GM19238 (cell line): ENCODE measurements around the gene MYOF.
"Not testable (repeated sequence)": the region's sequence is repeated elsewhere in the genome, so short reads cannot be mapped to it uniquely, and the experiment has no call there.

ENCODE experiments used
- DNase-seq: peaks from one replicate; pipeline ENCODE4 v3.0.0; 2011; ENCODE audit warnings: low spot score; ENCODE audit not compliant: insufficient read length

Gene MYOF

GRCh38 chr10:93458821-93459257, 23.3 kb downstream of the MYOF start:
- DNase-seq = no peak

DNA sequence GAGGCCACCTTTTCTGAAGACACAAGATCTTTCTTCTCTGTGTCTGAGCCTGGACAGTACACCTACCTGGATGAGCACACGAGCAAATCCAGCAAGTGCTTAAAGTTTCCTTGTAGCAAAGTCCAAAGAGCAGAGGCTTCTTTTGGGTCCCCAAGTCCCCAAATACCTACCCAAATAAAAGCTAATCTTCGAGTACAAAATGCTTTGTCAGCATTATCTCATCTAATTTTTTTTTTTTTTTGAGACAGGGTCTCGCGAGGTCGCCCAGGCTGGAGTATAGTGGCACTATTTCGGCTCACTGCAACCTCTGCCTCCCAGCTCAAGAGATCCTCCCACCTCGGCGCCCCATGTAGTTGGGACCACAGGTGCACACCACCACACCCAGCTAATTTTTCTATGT, 24.6 kb downstream of the MYOF start:
- DNase-seq = no peak

DNA sequence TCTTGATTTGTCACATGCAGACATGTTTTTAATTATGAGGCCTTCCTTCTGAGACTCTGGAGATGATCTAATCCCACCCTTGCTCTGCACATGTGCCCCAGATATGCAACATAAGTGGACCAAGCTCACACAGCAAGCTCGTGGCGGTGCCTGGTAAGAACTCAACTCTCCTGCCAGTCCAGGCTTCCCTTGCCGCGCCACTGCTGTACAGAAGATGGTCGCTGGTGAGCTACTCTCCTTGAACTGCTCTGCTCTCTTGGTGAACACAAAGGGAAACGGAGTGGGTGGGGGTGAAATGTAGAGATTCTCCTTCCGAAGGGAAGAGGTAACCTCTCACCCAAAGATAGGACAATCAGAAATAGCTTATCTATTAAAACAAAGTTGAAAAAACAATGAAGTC, 25.7 kb downstream of the MYOF start:
- no peak for DNase-seq

GRCh38 chr10:93454736-93455135, 27.4 kb downstream of the MYOF start:
- no peak for DNase-seq

- no peak for DNase-seq
Observed at GRCh38 chr10:93454146-93454545, 28.0 kb downstream of the MYOF start.

- no peak for DNase-seq
Observed at GRCh38 chr10:93452143-93452542, 30.0 kb downstream of the MYOF start.

- DNase-seq = no peak
Observed at GRCh38 chr10:93451244-93451947, 30.7 kb downstream of the MYOF start.

DNA sequence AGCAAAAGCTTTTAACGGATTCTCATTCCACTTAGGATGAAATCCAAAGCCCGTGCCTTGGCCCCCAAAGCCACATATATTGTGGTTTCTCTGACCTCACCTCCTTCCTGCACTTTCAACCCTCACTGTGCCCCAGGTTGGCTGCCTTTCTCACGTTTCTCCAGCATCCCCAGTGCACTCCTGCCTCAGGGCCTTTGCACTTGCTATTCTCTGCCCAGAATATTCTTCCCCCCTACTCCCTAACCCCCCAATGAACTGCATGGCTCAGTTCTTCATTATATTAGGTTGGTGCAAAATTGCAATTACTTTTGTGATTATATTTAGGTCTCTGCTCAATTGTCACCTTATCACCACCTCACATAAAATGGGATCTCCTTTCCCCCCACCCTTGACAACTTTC, 34.2 kb downstream of the MYOF start:
- no peak for DNase-seq

DNA sequence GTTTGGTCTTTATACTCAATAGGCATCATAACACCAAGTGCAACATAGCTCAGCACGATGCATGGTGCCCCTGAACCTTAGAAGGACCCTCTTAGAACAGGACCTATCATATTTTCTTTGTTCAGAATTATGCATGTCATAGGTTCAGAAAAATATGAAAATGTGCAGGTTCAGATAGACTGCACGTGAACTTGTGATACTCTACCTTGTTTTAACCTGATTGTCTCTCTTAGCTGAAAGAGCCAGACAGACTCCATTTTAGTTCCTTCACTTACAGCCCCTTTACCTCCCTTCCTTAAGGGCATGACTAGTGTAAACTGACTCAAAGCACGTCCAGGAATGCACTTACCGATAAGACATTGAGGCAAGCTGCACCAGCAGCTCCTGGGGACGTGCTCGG, 35.1 kb downstream of the MYOF start:
- DNase-seq = no peak

DNA sequence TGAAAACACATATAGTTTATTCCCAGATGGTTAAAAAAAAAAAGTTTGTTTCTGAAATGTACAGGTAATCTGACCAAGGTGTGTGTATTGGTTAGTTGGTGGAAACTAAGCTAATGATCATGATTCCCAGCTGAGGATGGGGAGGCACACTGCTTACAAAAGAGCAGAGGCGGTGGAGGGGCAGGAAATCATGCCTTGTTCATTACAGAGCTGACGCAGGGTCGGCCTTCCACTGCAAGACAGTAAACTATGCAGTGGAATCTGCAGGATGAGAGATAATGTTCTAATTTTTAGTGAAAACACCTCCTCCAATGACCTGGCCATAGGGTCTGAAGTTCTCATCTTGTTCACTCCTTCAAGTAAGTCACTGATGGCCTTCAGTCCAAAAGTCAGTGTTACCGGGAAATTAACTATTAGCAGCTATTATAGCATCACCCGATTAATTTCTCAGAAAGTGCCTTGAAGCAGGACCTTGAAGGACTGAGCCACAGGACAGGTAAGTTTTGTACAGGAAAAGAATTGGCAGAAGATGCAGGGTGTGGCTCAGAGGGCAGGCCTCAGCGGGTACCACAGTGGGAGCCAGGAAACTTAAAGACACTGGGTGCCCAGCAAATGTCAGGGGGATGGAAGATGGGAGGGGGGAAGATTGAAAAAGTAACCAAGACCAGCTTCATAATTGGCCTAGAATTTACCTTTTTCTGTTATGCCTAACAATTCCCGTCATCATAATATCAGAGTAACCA, 36.0 kb downstream of the MYOF start:
- no peak for DNase-seq

- DNase-seq = no peak
Observed at GRCh38 chr10:93445097-93445960, 36.8 kb downstream of the MYOF start.

- DNase-seq = no peak
Observed at GRCh38 chr10:93443481-93443880, 38.7 kb downstream of the MYOF start.

DNA sequence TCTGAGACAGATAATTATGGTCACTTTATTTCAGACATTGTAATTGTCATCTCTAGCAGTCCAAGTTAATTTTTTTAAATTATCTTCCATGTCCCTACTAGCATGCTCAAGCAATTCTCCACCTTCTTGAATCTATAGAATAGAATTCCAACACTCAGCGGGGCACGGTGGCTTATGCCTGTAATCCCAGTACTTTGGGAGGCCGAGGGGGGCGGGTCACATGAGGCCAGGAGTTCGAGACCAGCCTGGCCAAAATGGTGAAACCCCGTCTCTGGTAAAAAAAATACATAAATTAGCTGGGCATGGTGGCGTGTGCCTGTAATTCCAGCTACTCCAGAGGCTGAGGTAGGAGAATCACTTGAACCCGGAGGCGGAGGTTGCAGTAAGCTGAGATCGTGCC, 39.4 kb downstream of the MYOF start:
- DNase-seq = not testable (repeated sequence)

DNA sequence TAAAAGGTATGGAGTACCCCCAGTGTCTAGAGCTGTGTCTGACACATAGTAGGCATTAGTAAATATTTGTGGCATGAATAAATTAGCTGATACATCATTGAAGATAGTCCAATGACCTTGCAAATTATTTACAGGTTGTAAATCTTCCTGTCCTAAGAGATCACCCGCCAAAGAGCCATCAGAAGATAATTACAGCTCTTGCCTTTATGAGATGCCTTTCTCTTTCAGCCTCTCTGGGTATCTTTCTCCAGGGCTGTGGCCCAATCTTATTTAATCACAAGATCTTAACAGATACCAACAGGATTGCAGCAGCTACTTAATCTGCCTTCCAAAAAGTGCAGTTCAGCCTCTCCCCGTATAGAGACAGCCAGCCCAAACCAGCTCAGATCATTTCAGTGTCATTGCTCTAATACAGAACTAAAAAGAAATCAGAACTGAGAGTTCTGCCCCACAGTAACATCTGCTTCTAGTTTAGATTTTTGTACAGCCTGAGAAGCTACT, 41.5 kb downstream of the MYOF start:
- no peak for DNase-seq

- DNase-seq = no peak
Observed at GRCh38 chr10:93438613-93439253, 43.4 kb downstream of the MYOF start.

GRCh38 chr10:93437946-93438612, 44.1 kb downstream of the MYOF start:
- DNase-seq = no peak

- no peak for DNase-seq
Observed at GRCh38 chr10:93437086-93437945, 44.8 kb downstream of the MYOF start.

DNA sequence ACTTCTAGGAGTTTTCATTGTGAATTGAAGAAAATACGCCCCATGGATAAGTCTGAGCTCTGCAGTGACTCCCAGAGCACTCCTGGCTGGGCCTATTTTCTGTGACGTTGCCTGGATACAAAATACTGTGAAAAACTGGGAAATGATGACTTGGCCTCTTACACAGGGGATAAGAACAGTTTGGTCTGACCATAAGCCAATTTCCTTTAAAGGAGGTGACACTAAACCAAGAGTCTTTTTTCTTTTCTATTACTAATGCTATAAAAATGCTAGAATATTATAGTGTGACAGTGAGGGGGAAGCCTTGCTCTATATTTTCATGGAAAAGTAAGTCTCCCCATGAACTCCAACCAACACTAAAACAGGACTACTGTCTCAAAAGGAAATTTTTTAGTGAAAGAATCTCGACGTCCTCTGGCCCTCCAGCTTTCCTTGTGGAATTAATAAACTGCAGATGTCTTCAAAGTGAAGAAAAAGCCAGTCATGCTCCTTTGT, 45.5 kb downstream of the MYOF start:
- no peak for DNase-seq

GRCh38 chr10:93435621-93436397, 46.3 kb downstream of the MYOF start:
- DNase-seq = no peak
